SIG-M5 treated with dmso at 0.1 percent for 504 hours (cell line): ENCODE results near the gene BCL2L2.

Experiments
- DNase-seq: peaks from one replicate; lab custom pipeline; 2025; ENCODE audit not compliant: unreplicated experiment; lab: John Stamatoyannopoulos, UW

The BCL2L2 gene

GRCh38 chr14:23299211-23299957 lies 7.2 kb upstream of the BCL2L2 start:
- DNase-seq = peak; percentile 30

GRCh38 chr14:23299986-23300686 lies 6.5 kb upstream of the BCL2L2 start:
- peak; percentile 12 for DNase-seq

- DNase-seq = no peak
Measured at GRCh38 chr14:23300687-23301223, 5.9 kb upstream of the BCL2L2 start.

- DNase-seq = peak; percentile 99
Measured at GRCh38 chr14:23301288-23301968, 5.2 kb upstream of the BCL2L2 start.

- no peak for DNase-seq
Measured at GRCh38 chr14:23301969-23302289, 4.7 kb upstream of the BCL2L2 start.

GRCh38 chr14:23302290-23303225 lies 4.1 kb upstream of the BCL2L2 start, which contains the start of gene PPP1R3E:
PPP1R3E (minus strand) TSS chr14:23302859; CDS start chr14:23302576, 283 bp downstream.
- DNase-seq = peak; percentile 58

- DNase-seq = no peak
Measured at GRCh38 chr14:23307146-23307530, 505 bp downstream of the BCL2L2 start.

- DNase-seq = no peak
Measured at GRCh38 chr14:23307687-23308644, 1.3 kb downstream of the BCL2L2 start.

- DNase-seq = no peak
Measured at GRCh38 chr14:23308721-23309445, 2.2 kb downstream of the BCL2L2 start.

- no peak for DNase-seq
Measured at GRCh38 chr14:23310546-23310945, 3.9 kb downstream of the BCL2L2 start.

GRCh38 chr14:23316300-23316699 lies 9.7 kb downstream of the BCL2L2 start:
- DNase-seq = no peak

- DNase-seq = no peak
Measured at GRCh38 chr14:23319746-23320583, 13.3 kb downstream of the BCL2L2 start.

- peak; percentile 100 for DNase-seq
Measured at GRCh38 chr14:23320584-23321571, 14.2 kb downstream of the BCL2L2 start, which contains the start of gene PABPN1. PABPN1 (plus strand) TSS chr14:23321457; CDS start chr14:23321470, 13 bp downstream.

- DNase-seq = no peak
Measured at GRCh38 chr14:23321572-23322547, 15.2 kb downstream of the BCL2L2 start.
